GM19372 (cell line): ENCODE data around the gene SYNCRIP.
"Not testable (repeated sequence)": the region's sequence is repeated elsewhere in the genome, so short reads cannot be mapped to it uniquely, and the experiment has no call there.

Source experiments
- ATAC-seq: cut with Tn5 transposase; IDR thresholded peaks from one replicate; pipeline ENCODE4 v1.9.1; 2021; ENCODE audit warnings: mild to moderate bottlenecking, low read depth, moderate library complexity; ENCODE audit not compliant: unreplicated experiment

SYNCRIP gene

DNA sequence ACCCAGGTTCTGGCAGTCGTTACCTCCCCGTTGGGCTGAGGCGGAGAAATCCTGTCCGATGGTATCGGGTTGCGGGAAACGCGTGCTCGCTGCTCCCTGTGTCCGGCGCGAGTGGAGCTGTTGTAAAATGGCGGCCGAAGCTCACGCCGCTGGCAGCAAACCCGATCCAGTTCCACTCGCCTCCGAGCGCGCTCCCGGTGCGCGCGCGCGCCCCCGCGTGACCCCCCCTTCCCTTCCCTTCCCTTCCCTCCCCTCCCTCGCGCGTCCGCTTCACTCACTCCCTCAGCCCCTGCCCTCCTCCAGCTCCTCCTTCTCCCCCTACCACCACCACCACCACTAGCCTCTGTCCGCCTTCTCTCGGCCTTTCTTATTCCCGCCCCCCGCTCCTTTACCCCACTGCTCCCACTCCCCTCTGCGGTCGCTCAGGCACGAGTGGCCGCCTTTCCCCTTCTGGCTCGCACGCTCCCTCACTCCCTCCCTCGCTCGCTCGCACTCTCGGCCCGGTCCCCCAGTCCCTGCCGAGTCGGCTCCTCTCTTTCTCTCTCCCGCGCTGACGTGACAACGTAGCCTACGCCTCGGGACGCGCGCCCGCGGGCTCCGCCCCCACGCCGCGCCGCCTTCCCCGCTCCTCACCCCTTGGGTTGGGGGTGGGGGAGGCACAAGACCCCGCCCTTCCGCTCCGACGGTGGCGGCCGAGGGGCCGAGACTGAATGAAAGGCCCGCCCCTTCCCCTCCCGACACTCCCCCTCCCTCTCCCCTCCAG lies at the start of gene SYNCRIP:
SYNCRIP (minus strand) TSS at position 113 of the 763 bp plus-strand sequence. CDS start 1,447 bp downstream, outside the sequence.
- ATAC-seq: peak; percentile 62

DNA sequence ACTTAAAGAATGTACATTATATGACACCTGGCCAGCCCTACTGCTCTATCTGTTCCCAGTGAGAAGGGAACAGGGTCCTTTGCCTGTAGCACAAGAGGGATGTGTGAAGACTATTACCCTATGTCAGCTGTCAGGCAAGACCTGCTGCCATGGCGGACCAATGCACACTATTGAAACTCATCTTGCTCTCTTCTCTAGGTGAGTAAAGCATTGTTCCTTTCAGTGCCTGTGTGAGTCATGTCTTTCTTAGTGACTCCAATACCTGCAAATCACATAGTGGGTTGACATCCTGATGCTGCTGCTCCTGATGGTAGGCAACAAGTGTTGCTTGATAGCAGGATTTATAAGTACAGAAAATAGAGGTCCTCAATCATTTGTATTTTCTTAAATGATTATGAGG lies 48.8 kb upstream of the SYNCRIP start:
- ATAC-seq: no peak

DNA sequence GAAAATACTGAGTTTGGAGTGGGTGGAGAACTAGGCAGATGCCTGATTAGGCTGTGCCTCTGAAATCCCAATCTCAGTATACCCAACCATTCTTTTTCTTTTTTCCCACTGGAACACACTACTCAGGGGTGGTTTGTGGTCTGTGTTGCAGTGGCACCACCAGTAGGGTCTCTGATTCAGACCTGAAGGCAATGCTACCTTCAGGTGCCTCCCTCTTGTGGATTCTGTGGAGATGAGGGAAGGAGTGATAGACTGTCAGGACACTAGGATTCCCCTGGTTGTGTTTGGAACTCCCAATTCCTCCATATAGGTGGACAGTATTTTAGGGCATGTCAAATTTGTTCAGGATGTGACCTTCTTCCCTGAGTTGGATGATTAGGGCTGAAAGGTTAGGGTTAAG lies 47.4 kb upstream of the SYNCRIP start:
- ATAC-seq: no peak

DNA sequence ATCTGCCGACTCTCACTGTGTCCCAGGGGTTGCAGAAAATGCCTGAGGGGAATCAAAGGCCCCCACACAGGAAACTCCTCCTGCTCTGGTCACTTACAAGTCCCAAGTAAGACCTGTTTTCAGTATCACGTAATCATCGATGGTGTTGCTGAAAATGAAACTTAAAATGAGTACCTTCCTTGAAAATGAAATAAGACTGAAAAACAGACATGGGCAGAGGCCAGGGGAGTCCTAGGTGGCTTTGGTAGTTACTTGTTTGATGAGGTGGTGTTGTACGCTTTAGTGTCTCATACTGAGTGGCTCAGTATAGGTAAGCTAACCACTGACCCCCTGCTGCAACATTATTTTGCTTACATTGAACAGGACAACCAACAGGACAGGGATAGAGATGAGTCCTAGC lies 43.0 kb upstream of the SYNCRIP start:
- peak; percentile 89 for ATAC-seq

DNA sequence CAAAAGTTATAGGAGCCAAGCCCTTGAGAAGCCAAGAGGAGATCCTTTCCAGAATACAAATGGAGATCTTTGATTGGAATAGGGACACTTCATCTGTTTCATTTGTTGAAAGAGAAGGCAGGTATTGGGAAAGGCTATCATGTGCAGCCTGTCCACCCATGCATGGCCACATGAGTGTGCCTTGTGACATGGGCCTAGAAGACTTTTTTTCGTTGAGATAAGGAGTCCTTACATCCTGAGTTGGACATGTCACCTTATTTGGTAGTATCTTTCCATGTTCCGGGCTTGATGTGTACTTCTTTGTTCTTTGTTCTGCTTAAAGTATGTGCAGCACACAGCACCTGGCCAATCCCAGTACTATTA lies 42.1 kb upstream of the SYNCRIP start:
- ATAC-seq: no peak

DNA sequence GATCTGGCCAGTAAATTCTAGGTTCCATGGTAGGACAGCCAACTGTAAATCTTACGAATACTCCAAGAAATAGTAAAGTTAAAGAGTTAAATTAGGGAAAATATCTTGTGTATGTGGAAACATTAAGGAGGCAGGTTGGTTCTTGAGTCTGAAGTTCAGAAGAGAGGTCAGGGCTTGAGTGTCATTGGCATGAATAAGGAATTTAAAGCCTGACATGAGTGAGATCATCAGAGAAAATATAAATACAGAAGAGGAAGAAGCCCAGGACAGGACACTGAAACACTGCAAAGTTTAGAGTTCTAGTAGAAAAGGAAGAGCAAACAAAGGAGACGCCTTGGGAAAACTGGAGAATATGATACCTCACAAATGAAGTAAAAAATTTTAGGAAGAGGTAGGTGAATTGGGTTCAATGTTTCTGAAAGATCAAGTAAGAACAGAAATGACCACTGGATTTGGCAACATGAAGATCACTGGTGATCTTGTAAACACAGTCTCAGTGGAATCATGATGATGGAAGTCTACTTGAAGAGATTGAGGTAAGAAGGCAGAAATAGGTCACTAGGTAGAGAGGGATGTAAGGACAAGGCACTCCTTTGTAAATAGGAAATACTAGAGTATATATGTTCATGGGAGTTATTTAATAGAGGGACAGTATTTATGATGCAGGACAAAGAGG lies 41.6 kb upstream of the SYNCRIP start:
- no peak for ATAC-seq

DNA sequence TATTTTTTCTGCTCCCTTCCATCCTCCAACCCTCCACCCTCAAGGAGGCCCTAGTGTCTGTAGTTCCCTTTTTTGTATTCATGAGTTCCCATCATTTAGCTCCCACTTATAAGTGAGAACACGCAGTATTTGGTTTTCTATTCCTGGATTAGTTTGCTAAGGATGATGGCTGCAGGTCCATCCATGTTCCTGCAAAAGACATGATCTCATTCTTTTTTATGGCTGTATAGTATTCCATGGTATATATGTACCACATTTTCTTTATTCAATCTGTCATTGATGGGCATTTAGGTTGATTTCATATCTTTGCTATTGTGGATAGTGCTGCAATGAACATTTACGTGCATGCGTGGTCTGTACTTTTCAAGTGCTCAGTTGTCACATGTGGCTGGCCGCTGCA lies 39.2 kb upstream of the SYNCRIP start:
- not testable (repeated sequence) for ATAC-seq

DNA sequence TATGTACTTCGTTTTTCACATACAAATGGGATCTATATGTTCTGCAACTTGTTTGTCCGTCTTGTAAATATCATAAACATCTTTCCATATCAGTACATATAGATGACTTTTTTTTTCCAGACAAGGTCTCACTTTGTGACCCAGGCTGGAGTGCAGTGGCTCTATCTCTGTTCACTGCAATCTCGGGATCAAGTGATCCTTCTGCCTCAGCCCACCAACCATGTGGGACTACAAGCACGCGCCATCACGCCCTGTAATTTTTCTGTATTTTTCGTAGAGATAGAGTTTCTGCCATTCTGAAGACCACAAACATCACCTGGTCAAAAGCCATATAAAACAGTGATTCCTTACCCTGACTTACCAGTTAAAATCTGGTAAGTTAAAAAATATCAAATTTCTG lies 37.7 kb upstream of the SYNCRIP start:
- no peak for ATAC-seq

DNA sequence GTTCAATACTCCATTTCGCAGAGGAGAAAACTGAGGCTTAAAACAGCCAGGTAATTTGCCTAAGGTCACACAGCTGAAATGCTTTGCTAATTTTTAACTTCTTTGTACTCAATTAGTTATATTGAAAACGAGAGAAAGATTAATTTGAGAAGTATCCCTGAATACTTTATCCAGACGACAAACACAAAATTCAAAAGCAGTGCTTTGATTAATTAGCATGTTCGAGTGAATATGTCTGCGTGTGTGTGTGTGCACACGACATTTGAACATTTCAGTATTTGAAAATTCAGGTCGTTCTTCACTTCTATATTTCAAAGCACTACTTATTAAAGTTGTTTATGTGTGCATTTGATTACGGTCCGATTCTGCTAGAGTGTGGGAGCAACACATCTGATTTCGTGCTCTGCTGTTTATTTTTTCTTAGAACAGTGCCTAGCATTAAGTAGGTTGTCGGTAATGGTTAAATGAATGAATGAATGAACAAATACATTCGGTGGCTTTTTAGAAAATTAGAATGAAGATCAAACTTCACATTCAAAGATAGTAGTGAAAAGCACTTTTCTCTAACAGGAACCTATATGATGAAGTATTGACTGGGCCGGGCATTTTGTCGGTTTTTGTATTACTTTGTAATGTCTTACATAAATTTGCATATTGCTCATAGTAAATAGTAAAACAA lies 36.9 kb upstream of the SYNCRIP start:
- ATAC-seq: no peak

DNA sequence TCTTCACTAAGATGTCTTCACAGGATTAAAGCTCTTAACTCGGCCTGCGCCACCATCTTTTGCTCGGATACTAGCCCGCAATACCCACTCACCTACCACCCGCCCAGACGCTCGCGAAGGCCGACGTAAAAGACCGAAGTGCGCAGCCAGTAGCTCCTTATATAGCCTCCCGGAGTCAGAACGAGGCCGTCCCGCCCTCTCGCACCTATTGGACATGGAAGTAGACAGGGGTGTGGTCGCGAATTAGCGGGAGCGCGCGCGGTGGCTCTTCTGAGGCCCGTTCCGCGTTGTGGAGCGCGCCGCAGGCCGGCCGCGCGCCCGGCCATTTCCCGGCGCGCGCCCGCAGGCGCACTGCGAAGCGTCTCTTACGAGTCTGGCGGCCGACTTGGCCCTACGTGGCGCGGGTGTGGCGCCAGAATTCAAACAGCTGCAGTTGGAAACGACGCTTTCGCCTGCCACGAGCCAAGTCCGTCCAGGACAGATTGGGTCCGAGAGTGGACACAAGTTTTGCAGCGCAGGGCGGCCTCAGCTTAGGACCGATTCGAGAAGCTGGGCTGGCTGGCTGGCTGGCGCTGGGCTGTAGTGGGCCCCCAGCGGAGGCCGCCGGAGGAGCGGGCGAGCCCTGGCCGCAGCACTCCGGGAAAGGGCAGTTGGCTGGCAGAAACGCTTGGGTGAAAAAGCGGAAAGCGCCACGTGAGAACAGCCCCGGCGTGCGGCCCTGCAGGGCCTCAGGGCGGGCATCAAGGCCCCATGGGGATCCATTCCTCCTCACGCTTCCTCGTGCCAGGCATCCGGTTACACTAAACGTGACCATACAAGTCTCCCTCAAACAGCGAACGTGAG lies 36.1 kb upstream of the SYNCRIP start:
- ATAC-seq: peak; percentile 75

DNA sequence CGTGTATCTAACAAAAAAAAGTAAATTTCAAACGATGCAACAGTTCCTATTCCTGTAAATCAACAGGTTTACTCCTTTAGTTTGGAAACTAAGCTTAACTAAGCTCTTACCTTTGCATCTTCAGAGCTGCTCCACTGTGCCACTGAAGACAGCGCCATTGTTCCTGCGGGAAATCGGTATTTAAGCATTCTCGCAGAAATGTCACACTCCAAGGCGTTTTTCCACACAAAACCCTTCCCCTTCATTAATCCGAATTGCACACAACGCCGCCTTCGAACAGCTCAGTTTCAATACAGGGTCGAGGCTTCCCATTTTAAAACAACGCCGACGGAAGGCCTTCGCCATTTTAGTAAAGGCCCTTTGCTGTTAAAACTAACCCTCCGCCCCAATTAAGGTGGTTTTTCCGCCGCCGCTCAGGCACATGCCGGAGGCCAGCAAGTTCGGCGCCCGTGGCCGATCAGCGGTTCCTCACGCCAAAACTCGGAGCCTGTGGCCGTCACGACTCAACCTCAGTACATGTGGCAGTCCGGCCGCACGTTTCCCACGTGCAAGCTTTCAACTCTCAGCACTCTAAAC lies 35.4 kb upstream of the SYNCRIP start:
- no peak for ATAC-seq

DNA sequence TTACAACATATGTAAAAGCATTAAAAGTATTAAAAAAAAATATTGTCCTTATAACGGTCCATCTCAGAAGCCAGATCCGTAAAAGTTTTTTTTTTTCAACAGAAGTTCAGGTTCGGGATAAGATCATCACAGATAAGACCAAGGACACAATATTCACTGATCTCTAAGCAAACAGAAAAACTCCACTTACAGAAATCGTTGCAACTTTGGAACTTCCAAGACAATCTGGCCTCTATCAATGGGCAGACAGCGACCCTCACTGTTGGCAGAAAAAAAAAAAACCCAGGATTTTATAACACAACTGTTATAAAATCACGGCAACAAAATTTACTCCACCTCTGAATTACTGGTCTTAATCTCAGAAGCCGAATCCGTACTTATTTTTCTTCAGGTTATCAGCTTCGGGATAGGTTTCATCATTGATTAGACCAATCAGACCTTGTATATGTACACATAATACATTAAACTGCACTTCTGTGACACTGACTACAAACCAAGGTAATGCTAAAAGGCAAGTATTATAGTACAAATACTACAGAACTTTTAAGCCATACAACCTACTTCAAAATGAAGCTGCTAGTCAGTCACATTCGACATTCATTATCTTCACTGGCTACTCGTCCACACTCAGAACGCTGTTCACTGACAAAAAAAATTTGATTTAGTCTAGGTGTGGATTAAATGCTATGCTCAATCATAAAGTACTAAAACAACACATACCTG lies 34.7 kb upstream of the SYNCRIP start:
- no peak for ATAC-seq

DNA sequence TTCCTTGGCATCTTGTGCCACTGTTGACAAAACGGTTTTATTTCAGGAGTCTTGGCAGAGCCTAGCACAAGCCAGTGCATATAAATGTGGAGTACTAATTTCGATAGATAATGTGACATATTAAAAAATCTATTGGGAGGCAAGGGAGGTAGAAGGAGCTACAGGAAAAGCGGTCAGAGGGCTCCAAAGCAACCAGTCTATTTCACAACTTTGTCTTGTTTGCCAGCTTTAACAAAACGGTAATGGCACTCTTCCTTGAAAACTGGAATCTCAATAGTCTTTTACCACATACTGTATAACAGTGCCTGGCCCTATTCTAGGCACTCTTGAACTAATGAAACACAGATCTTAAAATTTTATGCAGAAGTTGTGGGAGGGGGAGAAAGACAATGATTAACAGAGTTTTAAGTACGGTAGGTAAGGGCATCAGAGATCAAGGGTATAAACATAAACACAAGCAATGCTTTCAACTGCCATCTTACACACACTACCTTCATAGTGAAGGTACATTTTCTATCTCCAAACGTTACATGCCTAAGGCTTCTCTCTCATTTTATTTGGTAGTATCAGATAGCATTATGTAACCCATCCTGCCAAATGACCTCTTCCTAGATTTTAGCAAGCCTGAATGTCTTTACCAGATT lies 33.5 kb upstream of the SYNCRIP start:
- ATAC-seq: no peak

DNA sequence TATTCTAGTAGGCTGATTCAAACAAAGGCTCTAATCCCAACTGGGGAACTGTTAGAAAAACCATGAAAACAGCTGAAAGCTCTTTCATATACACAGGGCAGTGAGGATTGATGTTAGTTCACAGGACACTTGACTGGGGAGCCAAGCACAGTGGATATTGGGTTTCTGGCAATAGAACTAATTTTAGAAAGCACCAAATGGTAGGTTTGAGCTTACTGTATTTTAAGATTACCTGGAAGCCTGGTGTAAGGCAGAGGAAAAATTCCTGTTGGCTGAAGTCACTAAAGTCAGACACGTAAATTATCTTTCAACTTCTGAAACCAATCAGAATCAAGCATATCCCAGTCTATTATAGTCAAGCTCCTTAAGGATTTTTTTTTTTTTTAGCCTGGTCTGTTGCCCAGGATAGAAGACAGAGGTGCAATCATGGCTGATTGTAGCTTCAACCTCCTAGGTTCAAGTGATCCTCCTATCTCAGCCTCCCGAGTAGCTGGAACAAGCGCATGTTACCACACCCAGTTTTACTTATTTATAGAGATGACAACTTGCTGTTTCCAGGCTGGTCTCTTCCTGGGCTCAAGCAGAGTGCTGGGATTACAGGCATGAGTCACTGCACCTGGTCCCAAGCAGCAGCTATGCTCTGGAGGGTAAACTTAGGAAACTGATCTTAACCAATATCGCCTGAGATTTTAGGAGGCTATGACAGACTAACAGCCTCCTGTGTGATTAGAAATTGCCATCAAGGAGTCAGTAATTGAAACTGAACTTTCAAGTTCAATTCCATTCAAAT lies 32.5 kb upstream of the SYNCRIP start:
- ATAC-seq: no peak

DNA sequence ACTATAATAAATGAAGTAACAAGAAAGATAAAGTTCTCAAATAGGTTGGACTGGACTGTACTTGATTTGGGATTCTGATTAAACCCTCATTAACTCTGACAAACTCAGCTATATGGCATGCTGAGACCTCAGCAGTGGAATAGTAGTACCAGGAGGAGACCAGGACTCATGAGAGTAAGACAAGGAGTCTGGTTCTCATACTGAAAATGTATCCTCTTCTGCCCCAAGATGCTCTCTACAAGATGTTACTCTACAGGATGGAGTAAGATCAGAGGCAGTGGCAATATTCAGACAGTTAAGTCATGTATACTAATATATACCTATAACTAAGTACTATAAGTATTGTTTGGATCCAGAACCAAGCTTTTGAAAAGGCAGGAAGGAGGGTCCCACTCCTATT lies 31.9 kb upstream of the SYNCRIP start:
- no peak for ATAC-seq

DNA sequence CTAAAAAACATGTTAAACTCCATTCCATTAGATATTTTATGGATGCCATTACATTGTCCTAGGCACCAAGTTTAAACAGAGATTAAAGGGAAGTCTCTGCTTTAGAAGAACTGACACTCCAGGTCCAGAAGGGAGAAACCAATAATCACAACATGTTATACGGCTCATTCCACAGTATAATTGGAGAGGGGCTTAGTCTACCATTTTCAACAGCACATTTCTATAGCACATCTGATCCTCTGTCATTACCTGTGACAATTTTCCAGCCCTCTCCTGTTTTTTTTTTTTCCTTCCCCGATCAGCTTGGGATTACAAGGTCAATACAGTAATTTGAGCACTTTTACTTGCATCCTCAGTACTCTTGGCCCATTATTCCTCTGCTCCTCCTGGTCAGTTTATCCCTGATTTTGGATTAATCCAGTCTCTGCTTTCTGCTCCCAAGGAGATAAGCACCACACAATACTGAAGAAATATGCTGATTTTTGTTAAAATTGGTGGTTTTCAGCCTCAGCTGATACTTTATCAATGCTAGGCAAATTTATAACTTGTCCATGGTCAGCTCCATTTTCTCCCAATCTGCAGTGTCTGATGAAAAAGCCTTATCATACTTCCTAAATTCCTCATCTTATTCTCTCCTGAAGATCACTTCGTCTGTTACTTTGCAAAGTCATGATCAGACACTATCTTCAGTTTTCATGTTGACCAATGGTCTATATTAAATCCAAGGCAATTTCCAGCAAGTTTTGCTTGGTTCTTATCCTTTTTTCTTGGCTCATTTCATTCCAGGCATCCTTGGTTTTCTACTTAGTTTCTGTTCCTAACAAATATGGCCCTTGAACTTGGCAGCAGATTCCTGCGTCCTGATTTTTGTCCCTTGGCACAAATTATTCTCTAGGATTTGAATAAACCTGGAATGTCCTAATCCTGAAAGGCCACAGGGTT lies 30.8 kb upstream of the SYNCRIP start:
- ATAC-seq: no peak

DNA sequence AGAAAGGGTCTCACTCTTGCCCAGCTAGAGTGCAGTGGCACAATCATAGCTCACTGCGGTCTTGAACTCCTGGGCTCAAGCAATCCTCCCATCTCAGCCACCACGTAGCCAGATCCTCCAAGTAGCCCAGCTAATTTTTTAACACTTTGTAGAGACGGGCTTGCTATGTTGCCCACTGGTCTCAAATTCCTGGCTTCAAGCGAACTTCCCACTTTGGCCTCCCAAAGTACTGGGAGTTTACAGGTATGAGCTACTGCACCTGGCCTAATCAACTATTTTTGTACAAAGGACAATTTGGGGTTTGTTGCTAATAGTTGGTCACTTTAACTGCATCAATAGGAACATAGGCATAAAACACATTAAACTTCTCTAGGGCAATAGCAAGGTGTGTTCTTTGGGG lies 29.9 kb upstream of the SYNCRIP start:
- ATAC-seq: no peak
